Endometrial microvascular endothelial cells (primary cell): ENCODE data around the gene PMS2. TPM values are rescaled to one million over a fixed set of nuclear protein-coding genes. Genes with fewer than 3 reads are reported as not detected.
"Not testable (repeated sequence)": the region's sequence is repeated elsewhere in the genome, so short reads cannot be mapped to it uniquely, and the experiment has no call there.

ENCODE experiments used
- in situ Hi-C: cut with HindIII; loops from 2 replicates; pipeline ENCODE4 v1.10.0; 2017; ENCODE audit warnings: low sequenced_read_pairs, low pct_unique_long_range_greater_than_20kb; ENCODE audit errors: inconsistent ontology term
- total RNA-seq: library from RNA; depleted of rRNA; stranded (reverse); fragments of >200 nt; gene quantifications from one replicate; pipeline ENCODE4 v1.2.3, GENCODE V29; 2015; ENCODE audit errors: inconsistent ontology term

Gene PMS2
- total RNA-seq, 1 donor from 2014 or later = 15.7 TPM

DNA sequence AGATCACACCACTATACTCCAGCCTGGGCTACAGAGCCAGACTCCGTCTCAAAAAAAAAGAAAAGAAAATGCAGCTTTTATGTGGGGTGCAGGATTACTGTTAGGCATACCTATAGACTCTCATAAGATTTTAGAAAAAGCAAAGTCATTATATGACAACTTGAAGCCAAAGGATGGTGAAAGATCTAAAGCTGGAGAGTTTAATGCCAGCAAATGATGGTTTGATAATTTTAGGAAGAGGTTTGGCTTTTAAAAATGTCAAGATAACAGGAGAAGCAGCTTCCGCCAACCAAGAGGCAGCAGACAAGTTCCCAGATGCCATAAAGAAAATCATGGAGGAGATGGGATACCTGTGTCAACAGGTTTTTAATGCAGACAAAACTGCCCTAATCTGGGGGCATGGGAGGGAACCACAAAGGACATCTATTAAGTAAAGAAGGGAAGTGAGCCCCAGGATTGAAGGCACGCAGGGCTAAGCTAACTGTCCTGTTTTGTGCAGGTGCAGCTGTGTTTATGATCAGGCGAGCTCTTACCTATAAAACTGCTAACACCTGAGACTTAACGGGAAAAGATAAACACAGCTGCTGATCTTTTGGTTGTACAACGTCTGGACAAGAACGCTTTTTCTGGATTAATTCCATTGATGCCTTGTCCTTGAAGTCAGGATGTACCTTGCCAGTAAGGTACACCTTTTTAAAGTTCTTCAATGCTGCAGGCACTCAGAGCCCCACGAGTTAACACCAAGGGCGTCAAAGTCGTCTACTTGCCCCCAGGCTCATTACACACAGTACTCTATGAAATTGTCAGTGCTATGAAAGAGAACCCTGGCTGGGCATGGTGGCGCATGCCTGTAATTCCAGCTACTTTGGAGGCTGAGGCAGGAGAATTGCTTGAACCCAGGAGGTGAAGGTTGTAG is 11.8 kb upstream of the PMS2 start:
- in situ Hi-C loops = no loop called here

- in situ Hi-C loops = no loop called here
Measured at GRCh38 chr7:6016653-6016966, 7.8 kb upstream of the PMS2 start.

DNA sequence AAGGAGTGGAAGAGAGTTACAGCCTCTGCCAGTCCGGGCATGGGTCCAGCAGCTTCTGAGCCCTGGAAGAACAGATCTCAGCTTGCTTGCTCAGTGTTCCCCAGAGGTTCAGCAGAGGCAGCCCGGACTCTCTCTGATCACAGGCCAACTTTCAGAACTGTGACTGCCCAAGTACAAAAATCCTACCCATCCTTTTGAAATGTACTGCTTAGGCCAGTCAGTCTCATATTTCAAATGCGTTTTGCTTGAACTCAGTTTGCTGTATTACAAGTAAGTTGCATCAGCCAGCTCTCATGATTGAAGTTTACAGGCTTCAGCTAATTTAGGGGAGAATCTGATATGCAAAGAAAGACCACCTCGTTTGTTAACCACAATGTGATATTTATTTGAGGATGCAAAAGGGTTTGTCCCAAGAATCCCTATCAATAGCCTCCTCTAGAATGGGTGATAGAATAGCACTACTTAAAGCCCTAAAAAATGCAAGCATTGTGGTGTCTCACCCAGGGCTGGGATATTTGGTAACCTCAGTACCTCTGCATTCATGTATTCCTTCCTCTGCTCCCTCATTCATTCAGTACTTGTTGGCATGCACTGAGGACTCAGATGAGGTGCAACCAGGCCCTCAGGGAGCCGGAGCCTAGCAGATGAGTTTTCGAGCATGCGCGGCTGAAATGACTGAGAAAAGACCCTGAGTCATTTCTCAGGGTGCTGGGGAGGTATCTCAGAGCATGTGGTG is 7.2 kb upstream of the PMS2 start:
- in situ Hi-C loops = no loop called here

DNA sequence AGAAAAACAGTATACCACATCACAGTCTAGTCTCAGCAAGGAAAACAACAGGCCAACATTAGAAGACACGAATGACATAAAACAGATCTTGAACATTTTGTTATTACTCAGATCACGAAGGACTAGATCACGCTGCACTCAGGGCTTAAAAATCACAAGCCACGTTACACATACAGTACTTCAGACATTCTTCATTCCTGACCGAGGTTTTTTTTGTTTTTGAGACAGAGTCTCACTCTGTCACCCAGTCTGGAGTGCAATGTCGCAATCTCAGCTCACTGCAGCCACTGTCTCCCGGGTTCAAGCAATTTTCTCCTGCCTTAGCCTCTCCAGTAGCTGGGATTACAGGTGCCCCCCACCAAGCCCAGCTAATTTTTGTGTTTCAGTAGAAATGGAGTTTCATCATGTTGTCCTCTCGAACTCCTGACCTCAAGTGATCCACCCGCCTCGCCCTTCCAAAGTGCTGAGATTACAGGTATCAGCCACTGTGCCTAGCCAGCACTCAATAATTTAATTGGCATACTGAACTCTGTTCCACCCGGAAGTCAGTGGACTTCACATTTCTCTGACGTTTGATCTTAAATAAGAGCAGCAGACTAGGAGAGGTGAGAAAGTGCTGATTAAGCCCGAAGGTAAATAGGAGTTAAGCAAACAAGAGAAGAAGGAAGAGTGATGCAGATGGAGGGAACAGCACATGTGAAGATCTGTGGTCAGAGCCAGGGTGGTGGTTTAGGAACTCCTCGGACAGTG is 3.7 kb upstream of the PMS2 start:
- in situ Hi-C loops = no loop called here

- in situ Hi-C loops = no loop called here
Measured at GRCh38 chr7:6011541-6011940, 2.7 kb upstream of the PMS2 start.

DNA sequence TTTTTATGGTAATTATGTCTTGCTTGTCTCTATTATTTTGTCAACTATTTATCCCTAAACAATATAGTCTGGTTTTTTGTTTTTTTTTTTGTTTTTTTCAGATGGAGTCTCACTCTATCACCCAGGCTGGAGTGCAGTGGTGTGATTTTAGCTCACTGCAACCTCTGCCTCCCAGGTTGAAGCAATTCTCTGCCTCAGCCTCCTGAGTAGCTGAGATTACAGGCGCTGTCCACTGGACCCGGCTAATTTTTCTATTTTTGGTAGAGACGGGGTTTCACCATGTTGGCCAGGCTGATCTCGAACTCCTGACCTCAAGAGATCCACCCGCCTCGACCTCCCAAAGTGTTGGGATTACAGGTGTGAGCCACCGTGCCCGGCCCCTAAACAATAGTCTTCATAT is 1.5 kb upstream of the PMS2 start:
- in situ Hi-C loops = not testable (repeated sequence)

DNA sequence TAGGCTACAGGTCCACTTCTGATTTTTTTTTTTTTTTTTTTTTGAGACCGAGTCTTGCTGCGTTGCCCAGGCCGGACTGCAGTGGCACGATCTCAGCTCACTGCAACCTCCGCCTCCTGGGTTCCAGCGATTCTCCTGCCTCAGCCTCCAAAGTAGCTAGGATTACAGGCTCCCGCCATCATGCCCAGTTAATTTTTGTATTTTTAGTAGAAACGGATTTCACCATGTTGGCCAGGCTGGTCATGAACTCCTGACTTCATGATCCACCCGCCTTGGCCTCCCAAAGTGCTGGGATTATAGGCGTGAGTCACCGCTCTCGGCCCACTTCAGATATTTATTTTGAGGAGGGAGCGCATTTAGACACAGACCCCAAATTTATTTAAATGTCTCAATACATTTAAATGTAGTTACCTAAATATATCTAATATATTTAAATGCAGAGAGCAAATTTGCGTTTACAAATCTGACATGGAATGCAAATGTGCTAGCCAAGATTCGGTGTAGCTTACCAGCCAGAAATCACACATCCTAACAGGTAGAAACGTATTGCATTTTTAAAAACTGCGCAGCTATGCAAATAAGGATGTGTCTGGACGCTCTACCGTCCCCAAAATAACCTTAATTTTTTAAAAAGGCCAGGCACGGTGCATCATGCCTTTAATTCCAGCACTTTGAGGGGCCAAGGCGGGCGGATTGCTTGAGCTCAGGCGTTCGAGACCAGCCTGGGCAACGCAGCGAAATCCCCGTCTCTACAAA is 836 bp downstream of the PMS2 start:
- in situ Hi-C loops = not testable (repeated sequence)

DNA sequence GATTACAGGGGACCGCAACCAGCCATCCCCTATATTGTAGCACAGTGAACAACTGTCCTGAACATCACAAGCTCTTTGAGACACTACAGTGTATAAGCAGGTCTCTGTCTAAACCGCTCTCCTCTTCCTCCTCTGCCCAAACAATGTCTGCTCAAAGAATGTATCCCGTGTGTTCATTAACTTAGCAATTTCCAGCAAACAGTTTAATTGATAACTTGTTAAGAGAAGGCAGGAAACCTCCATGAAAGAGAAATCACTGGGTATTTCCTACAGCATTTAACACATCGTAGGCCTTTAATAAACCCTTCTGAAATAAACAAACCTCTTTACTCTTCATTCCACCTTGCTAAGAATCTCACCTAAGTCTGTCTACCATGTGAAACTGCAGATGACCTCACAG is 1.5 kb downstream of the PMS2 start:
- in situ Hi-C loops = no loop called here

DNA sequence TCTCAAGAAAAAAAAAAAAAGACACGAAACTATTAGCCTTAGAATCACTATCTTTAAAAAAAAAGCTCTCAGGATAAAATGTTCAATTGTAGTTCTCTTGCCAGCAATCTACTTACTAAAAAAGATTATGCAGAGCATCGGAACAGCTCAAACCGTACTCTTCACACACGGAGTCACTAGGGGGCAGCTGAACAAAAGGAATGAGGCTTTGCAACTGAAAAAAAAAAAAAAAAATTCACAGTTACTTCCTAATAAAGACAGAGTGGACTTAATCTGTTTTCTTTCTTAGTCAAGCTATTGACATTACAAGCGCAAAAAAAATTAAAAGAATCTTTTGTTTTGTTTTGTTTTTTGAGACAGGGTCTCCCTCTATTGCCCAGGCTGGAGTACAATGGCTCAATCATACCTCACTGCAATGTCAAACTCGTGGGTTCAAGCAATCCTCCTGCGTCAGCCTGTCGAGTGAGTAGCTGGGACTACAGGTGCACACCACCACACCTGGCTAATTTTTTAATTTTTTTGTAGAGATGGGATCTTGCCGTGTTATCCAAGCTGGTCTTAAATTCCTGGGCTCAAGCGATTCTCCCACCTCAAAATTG is 11.5 kb downstream of the PMS2 start:
- in situ Hi-C loops = no loop called here

DNA sequence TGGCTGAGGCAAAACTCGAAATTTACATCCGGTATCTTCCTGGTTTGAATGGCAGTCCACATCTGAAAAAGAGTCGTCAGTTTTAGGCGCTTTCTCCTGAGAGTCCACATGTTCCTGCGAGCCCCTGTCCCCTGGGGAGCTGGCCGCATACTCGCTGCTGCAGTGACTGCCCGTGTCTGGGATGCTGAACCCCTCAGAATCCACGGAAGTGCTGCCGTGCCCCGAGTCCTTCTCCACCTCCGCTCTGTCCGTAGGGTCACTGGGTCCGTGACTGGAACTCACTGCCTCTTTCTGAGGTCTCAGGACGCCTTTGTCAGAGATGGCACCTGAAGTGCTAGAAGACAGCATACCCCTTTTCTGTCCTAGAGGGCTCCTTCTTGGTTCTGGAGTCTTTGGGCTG is 21.8 kb downstream of the PMS2 start:
- in situ Hi-C loops = not testable (repeated sequence)

- in situ Hi-C loops = not testable (repeated sequence)
Measured at GRCh38 chr7:5979680-5980314, 29.1 kb downstream of the PMS2 start.

GRCh38 chr7:5973580-5973979 is 35.3 kb downstream of the PMS2 start:
- in situ Hi-C loops = not testable (repeated sequence)

DNA sequence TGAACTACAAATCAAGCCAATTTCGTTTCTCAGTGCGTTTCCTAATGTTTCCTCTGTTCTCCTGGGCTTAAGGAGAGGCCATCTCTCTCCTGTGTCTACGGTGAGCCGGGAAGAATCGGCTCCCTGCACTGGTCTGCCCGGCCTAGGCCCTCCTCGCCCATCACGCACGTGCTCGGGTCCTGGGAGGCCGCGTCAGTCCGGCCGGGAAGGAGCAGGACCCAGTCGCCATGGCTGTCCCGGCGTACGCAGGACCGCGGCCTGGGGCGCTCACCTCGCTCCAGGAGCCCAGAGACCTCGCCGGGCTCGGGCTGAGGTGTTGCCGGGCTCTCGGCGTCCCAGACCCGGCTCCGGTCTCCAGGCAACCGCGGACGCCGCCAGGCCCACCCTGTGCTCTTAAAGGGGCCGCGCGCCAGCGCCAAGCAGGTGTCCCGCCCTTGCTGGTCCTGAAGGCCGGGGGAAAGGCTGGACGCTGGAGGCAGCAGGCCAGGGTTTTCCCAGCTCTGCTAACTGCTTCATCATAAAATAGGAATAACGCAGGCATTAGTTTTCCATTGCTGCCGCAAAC is 38.4 kb downstream of the PMS2 start, which contains the start of gene RSPH10B:
TSS of gene RSPH10B (minus strand) at position 343 of the 565 bp plus-strand sequence. CDS start 3,573 bp downstream, outside the sequence.
- in situ Hi-C loops = not testable (repeated sequence)

- in situ Hi-C loops = not testable (repeated sequence)
Measured at GRCh38 chr7:5963810-5964209, 45.0 kb downstream of the PMS2 start.

GRCh38 chr7:5963205-5963604 is 45.6 kb downstream of the PMS2 start:
- in situ Hi-C loops = not testable (repeated sequence)

DNA sequence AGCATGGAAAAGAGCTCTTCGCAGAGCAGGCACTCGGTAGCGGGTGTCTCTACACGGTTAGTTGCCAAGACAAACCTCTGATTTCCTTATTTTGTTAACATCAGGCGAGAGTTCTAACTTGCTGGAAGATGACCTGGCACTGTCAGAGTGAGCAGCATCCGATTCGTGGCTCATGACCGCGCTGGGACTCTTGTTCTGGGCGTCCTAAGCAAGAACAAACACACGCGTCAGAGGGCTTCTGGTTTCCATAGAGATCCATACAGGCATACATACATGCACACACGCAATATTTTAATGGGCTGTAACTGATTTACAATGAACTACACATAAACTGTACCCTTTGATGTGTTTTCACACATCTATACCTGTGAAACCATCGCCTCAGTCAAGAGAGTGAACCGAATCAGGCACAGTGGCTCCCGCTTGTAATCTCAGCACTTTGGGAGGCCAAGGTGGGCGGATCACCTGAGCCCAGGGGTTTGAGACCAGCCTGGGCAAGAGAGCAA is 73.9 kb downstream of the PMS2 start:
- in situ Hi-C loops = not testable (repeated sequence)

GRCh38 chr7:5931905-5932644 is 76.8 kb downstream of the PMS2 start:
- in situ Hi-C loops = not testable (repeated sequence)
